HS-27A (cell line): ENCODE results near the gene TUT1.

Experiments
- DNase-seq: peaks from one replicate; pipeline ENCODE4 v3.0.0-alpha.2; 2012; ENCODE audit warnings: low read depth, missing footprints

Gene TUT1

GRCh38 chr11:62542111-62542745 lies 49.1 kb downstream of the TUT1 start:
- DNase-seq, result no peak

GRCh38 chr11:62540804-62541701 lies 50.3 kb downstream of the TUT1 start:
- DNase-seq, result no peak

GRCh38 chr11:62539238-62539925 lies 51.9 kb downstream of the TUT1 start:
- DNase-seq, result no peak

GRCh38 chr11:62538470-62539237 lies 52.7 kb downstream of the TUT1 start:
- no peak for DNase-seq

GRCh38 chr11:62536301-62536957 lies 54.9 kb downstream of the TUT1 start:
- no peak for DNase-seq

GRCh38 chr11:62535802-62536201 lies 55.5 kb downstream of the TUT1 start:
- no peak for DNase-seq

- no peak for DNase-seq
Measured at GRCh38 chr11:62534779-62535545, 56.4 kb downstream of the TUT1 start.

- DNase-seq, result no peak
Measured at GRCh38 chr11:62532096-62532495, 59.2 kb downstream of the TUT1 start.
